ENCODE measurements around the gene FUT9.

The FUT9 gene

DNA sequence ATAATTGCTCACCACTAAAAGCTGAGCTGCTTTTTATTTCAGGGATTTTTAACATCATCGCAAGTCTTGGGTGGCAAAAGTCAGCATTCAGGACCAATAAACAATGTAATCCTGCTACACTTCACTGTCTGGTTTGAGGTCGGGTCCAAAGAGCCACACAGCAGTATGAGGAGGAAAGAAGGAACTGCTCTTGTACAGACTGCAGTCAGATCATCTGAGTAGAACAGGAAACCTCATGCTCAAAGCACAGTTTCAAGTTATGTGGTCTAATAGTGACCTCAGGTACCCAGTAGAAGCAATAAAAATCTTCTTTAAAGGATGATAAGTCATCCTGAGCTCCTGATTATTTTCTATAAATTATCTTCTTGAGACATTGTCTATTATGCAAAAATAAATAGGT is 211.4 kb downstream of the FUT9 start:
- Histone ChIP-seq H3F3A (ENCODE audit: low read depth) (no peaks in the 10 kb centered on the region), H4K20me1 (ENCODE audit: insufficient read depth, low read length, poor library complexity, severe bottlenecking) (no peaks in the 10 kb centered on the region), H3K4me1 (ENCODE audit: insufficient read depth, low read length, poor library complexity, severe bottlenecking) (no peaks in the 10 kb centered on the region), H3K9me3 (ENCODE audit: insufficient read depth, low read depth, low read length) (no peaks in the 10 kb centered on the region), H3K9me2 (replicated peaks; ENCODE audit: low read depth, low read length) (no peaks in the 10 kb centered on the region), H3K4me3 (ENCODE audit: low read length, poor library complexity, severe bottlenecking) (no peak overlapping the region), H3K36me3 (ENCODE audit: insufficient read depth, low read length) (no peaks in the 10 kb centered on the region), H3K4me2 (ENCODE audit: low read depth, low read length, poor library complexity, severe bottlenecking) (no peak overlapping the region), H3K9ac (ENCODE audit: low read depth, low read length, poor library complexity, severe bottlenecking) (no peak overlapping the region), H2AFZ (ENCODE audit: low read length) (no peak overlapping the region), H3K79me2 (ENCODE audit: insufficient read depth, low read length) (no peaks in the 10 kb centered on the region), H3K27me3 (ENCODE audit: insufficient read depth, low read length, poor library complexity, severe bottlenecking) (no peaks in the 10 kb centered on the region)
- TF ChIP-seq, protein P1, sequence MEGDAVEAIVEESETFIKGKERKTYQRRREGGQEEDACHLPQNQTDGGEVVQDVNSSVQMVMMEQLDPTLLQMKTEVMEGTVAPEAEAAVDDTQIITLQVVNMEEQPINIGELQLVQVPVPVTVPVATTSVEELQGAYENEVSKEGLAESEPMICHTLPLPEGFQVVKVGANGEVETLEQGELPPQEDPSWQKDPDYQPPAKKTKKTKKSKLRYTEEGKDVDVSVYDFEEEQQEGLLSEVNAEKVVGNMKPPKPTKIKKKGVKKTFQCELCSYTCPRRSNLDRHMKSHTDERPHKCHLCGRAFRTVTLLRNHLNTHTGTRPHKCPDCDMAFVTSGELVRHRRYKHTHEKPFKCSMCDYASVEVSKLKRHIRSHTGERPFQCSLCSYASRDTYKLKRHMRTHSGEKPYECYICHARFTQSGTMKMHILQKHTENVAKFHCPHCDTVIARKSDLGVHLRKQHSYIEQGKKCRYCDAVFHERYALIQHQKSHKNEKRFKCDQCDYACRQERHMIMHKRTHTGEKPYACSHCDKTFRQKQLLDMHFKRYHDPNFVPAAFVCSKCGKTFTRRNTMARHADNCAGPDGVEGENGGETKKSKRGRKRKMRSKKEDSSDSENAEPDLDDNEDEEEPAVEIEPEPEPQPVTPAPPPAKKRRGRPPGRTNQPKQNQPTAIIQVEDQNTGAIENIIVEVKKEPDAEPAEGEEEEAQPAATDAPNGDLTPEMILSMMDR (conservative IDR thresholded peaks at IDR 0.05; ENCODE audit: low read length), result no peak

DNA sequence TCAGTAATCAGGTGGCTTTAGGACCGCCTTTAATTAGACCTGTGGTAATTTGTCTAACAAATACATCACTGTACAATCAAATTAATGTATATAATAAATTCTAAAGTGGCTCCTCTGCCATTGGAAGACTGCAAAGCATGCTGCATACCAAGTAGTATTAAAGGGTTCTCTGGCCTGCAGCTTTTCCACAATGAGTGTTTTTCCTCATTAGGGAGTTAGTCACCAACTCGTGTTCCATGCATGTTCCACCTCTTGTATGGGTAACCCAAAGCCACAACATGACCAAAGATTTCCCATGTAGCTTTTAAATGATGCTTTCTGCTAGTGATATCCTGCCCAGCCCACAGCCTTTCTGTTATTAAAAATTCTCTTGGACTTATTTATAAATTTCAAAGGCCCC is 218.7 kb downstream of the FUT9 start:
- Histone ChIP-seq H3K36me3 (ENCODE audit: insufficient read depth, low read length) (no peaks in the 10 kb centered on the region), H4K20me1 (ENCODE audit: insufficient read depth, low read length, poor library complexity, severe bottlenecking) (no peaks in the 10 kb centered on the region), H3K9me3 (ENCODE audit: insufficient read depth, low read depth, low read length) (no peaks in the 10 kb centered on the region), H3K27me3 (ENCODE audit: insufficient read depth, low read length, poor library complexity, severe bottlenecking) (no peaks in the 10 kb centered on the region), H3K9ac (ENCODE audit: low read depth, low read length, poor library complexity, severe bottlenecking) (no peak overlapping the region), H3F3A (ENCODE audit: low read depth) (no peaks in the 10 kb centered on the region), H2AFZ (ENCODE audit: low read length) (no peak overlapping the region), H3K9me2 (replicated peaks; ENCODE audit: low read depth, low read length) (no peaks in the 10 kb centered on the region), H3K79me2 (ENCODE audit: insufficient read depth, low read length) (no peaks in the 10 kb centered on the region), H3K4me3 (ENCODE audit: low read length, poor library complexity, severe bottlenecking) (no peak overlapping the region), H3K4me1 (ENCODE audit: insufficient read depth, low read length, poor library complexity, severe bottlenecking) (no peaks in the 10 kb centered on the region), H3K4me2 (ENCODE audit: low read depth, low read length, poor library complexity, severe bottlenecking) (no peak overlapping the region)
- no peak for TF ChIP-seq EZH2phosphoT487 (IDR thresholded peaks at IDR 0.05; ENCODE audit: borderline replicate concordance)
- TF ChIP-seq, protein P1 (conservative IDR thresholded peaks at IDR 0.05; ENCODE audit: low read length), result no peak

DNA sequence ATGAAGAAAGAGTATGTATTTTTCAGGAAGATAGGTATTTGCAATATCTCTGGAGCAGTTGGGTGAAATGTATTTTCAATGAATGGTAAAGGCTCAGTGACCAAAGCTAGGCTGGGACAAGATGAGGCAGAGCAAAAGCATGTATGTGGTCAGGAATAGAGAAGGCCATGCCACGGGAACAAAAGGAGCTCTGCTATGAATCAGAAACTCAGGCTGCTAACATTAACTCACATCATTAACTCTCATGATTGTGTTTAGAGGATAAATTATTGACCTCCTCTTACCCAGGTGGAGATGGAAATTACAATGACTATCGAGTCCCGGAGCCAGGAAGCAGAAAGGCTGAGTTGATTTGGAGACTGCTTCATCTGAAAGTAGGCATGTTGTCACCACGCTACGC is 220.2 kb downstream of the FUT9 start:
- TF ChIP-seq, protein P1 (conservative IDR thresholded peaks at IDR 0.05; ENCODE audit: low read length), result no peak
- TF ChIP-seq EZH2phosphoT487 (IDR thresholded peaks at IDR 0.05; ENCODE audit: borderline replicate concordance), result no peak
- Histone ChIP-seq H3K4me1 (ENCODE audit: insufficient read depth, low read length, poor library complexity, severe bottlenecking) (no peaks in the 10 kb centered on the region), H4K20me1 (ENCODE audit: insufficient read depth, low read length, poor library complexity, severe bottlenecking) (no peaks in the 10 kb centered on the region), H3K36me3 (ENCODE audit: insufficient read depth, low read length) (no peaks in the 10 kb centered on the region), H3K9me3 (ENCODE audit: insufficient read depth, low read depth, low read length) (no peaks in the 10 kb centered on the region), H3K9me2 (replicated peaks; ENCODE audit: low read depth, low read length) (no peaks in the 10 kb centered on the region), H3K27me3 (ENCODE audit: insufficient read depth, low read length, poor library complexity, severe bottlenecking) (no peaks in the 10 kb centered on the region), H3K4me2 (ENCODE audit: low read depth, low read length, poor library complexity, severe bottlenecking) (no peak overlapping the region), H3K4me3 (ENCODE audit: low read length, poor library complexity, severe bottlenecking) (no peak overlapping the region), H3F3A (ENCODE audit: low read depth) (no peaks in the 10 kb centered on the region), H2AFZ (ENCODE audit: low read length) (no peak overlapping the region), H3K9ac (ENCODE audit: low read depth, low read length, poor library complexity, severe bottlenecking) (no peak overlapping the region), H3K79me2 (ENCODE audit: insufficient read depth, low read length) (no peaks in the 10 kb centered on the region)
